Urinary bladder (tissue), 4 donors: ENCODE measurements around the gene ATG4D. TPM values are rescaled to one million over a fixed set of nuclear protein-coding genes. Genes with fewer than 3 reads are reported as not detected.
A peak's percentile ranks its signal among the peaks of the same experiment; 100 is the strongest.
"Not testable (repeated sequence)": the region's sequence is repeated elsewhere in the genome, so short reads cannot be mapped to it uniquely, and the experiment has no call there.

Source experiments
- DNase-seq: peaks from one replicate; pipeline ENCODE4 v3.0.0-alpha.2; 2015; ENCODE audit errors: extremely low spot score
- H3K27ac ChIP-seq: one replicate; pipeline ENCODE4 v1.5.1; 2013; ENCODE audit warnings: low read depth, mild to moderate bottlenecking, moderate library complexity
- H3K36me3 ChIP-seq: one replicate; pipeline ENCODE4 v1.6.1; 2013; ENCODE audit warnings: mild to moderate bottlenecking, moderate library complexity; ENCODE audit not compliant: insufficient read depth
- H3K4me1 ChIP-seq: one replicate; pipeline ENCODE4 v1.6.1; 2013; ENCODE audit warnings: mild to moderate bottlenecking, moderate library complexity; ENCODE audit not compliant: insufficient read depth
- H3K4me3 ChIP-seq: one replicate; pipeline ENCODE4 v1.5.1; 2013; ENCODE audit warnings: low read depth, low read length
- WGBS: extraction: QIAGEN DNeasy Blood & Tissue Kit; methylation state at CpG from one replicate; pipeline ENCODE4 v1.1.7; 2013; 5-methylcytosine and 5-hydroxymethylcytosine counted together
- polyA plus RNA-seq: library from polyadenylated mRNA; stranded (reverse); fragments of 200-250 nt; gene quantifications from one replicate; pipeline ENCODE4 v1.2.3, GENCODE V29; 2013
- total RNA-seq: library from RNA; depleted of rRNA; stranded (reverse); fragments of >200 nt; gene quantifications from one replicate; pipeline ENCODE4 v1.2.3, GENCODE V29; 2014
- donor health status: healthy with polysubstance abuse.
- donor health status: healthy.

ATG4D gene
- total and polyA plus RNA-seq, 2 donors: 6.0 to 25.9 TPM

DNA sequence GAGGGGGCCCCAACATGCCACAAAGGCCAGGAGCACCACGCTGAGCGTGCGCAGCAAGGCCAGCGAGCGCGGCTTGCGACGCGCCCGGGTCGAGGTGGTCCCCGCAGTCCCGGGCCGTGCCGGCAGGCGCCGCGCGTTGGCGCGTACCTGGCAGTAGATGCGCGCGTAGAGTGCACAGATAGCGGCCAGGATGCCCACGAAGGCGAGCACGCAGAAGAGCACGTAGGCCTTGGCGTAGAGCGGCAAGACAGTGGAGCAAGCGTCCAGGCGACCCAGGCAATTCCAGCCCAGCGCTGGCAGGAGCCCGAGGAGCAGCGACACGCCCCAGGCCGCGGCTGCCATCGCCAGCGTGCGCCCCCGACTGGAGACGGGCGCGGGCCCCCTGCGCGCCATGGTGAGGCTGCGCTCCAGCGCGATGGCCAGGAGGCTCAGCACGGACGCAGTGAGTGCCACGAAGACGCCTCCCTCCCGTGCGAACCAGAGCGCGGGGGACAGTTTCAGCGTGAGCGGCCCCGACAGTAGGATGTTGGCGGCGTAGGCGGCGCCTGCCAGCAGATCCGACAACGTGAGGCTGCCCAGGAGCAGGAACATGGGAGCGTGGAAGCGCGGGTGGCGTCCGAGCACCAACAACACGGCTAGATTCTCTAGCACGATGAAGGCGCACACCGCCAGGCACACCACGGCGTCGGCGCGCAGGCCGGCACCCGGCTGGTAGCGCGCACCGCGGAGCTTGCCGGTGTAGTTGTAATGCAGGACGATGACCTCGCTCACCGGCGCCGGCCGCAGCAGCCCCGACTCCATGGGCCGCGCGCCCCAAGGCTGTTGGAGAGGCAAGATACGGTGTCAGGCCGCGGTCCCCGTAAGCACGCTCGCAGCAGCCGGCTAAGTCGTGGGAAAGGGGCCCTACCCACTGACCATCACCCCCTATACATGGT is 29.2 kb upstream of the ATG4D start:
- H3K36me3 ChIP-seq: no peaks in the 10 kb centered on the region
- H3K4me3 ChIP-seq: no peak overlapping the region
- no peak overlapping the region for H3K27ac ChIP-seq
- H3K4me1 ChIP-seq: peaks cover 2% of the 10 kb centered on the region
- 13% methylated on average over 107 of the region's 107 CpGs for WGBS
- no peak for DNase-seq

DNA sequence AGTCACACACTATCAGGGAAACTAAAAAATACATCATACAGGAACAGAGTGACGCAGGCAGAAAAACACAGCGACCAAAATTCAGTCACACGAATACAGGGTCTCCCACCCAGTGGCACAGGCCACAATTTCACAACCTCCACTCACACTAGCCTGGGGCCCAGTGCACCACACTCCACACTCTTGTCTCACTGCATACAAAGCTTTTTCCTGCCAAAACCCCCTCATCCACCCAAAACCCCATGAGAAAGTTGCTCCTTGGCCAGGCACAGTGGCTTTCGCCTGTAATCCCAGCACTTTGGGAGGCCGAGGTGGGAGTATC is 27.7 kb upstream of the ATG4D start:
- no peaks in the 10 kb centered on the region for H3K36me3 ChIP-seq
- H3K4me1 ChIP-seq: peaks cover 2% of the 10 kb centered on the region
- DNase-seq: no peak
- 93% methylated on average over 5 of the region's 5 CpGs for WGBS
- H3K27ac ChIP-seq: no peak overlapping the region
- H3K4me3 ChIP-seq: no peak overlapping the region

DNA sequence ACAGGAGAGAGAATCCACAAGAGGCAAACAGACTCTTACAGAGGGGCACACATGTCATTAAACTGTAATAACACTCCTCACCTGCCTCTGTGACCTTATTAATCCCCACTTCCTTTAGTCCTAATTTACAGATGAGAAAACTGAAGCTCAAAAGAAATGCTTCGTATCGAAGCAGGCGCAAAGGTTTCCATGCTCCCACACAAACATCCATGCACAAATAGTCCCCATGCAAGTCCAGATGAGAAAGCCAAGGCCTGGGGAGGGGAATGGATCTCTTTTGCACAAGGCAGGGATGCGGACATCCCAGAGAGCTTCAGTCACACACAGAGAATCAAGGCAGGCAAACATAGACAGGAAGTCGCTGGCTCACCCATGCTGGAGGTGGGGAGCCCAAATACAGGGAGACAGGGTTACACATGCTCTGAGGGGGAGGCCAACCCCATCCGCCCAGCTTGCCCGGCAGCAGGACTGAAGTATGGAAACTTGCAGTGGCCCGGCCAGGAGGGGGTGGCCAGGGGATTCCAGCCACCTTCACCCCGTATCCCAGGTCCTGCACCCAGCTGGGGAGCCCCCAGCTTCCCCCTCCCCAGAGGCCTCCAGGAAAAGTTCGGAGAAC is 26.9 kb upstream of the ATG4D start:
- Histone ChIP-seq H3K4me1 (peaks cover 2% of the 10 kb centered on the region), H3K36me3 (no peaks in the 10 kb centered on the region), H3K27ac (peak overlapping the region; percentile 6), H3K4me3 (peak overlapping the region; percentile 38)
- 38% methylated on average over 10 of the region's 10 CpGs for WGBS
- no peak for DNase-seq

DNA sequence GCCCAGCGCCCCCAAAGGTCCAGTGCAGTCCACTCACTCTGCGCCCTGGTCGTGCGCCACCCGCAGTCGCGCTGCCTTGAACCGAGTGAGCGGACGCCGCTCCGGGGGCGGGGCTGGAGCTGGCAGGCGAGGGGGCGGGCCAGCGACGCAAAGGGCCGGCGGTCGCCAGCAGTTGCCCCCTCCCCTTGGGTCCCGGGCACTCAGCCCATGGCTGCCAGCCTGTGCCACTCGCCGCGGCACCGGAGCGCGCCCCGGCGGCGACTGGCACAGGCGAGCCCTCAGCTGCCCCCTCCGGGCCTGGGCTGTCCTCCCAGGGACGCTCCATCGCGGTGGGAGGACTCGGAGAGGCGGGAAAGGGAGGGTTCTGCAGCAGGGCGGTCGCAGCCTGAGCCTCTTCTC is 26.3 kb upstream of the ATG4D start, which contains the start of gene S1PR5:
Gene S1PR5 (minus strand): TSS at position 87 of the 399 bp plus-strand sequence. CDS start 2,436 bp downstream, outside the sequence.
- Histone ChIP-seq H3K4me1 (peaks cover 2% of the 10 kb centered on the region), H3K4me3 (peak within 1 kb of the TSS; percentile 38), H3K36me3 (no peaks in the 10 kb centered on the region), H3K27ac (peak within 1 kb of the TSS; percentile 30)
- DNase-seq: no peak
- WGBS: under 1% methylated on average over 39 of the region's 39 CpGs

DNA sequence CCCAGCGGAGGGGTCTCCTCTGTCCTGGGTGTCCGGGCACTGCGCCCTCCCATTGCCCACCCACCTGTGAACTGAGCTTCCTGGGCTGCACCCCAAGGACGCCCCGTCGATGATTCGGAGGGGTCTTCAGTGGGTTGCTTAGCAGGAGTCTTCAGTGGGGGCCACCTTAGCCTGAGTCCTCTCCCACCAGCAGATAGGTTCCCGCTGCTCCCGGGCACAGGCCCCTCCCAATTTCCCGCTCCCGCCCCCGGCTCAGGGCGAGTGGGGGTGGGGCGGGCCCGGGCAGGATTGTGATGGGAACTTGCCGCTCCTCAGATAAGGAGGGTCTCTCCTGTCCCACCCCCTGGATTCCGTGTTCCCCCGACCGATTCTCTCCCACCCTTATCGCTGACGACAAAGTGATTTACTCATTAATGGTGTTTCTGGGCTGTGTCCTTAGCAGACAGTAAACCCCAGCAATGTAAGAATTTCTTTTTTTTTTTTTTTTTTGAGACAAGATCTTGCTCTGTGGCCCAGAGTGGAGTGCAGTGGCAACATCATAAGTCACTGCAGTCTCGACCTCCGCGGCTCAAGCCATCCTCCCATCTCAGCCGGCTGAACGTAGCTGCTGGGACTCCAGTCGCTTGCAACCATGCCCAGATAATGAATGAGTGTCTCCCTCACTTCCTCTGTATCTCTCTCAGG is 25.8 kb upstream of the ATG4D start:
- no peak for DNase-seq
- Histone ChIP-seq H3K4me3 (peak overlapping the region; percentile 38), H3K4me1 (peaks cover 2% of the 10 kb centered on the region), H3K27ac (peak overlapping the region; percentile 30), H3K36me3 (no peaks in the 10 kb centered on the region)
- WGBS: 1% methylated on average over 27 of the region's 27 CpGs

DNA sequence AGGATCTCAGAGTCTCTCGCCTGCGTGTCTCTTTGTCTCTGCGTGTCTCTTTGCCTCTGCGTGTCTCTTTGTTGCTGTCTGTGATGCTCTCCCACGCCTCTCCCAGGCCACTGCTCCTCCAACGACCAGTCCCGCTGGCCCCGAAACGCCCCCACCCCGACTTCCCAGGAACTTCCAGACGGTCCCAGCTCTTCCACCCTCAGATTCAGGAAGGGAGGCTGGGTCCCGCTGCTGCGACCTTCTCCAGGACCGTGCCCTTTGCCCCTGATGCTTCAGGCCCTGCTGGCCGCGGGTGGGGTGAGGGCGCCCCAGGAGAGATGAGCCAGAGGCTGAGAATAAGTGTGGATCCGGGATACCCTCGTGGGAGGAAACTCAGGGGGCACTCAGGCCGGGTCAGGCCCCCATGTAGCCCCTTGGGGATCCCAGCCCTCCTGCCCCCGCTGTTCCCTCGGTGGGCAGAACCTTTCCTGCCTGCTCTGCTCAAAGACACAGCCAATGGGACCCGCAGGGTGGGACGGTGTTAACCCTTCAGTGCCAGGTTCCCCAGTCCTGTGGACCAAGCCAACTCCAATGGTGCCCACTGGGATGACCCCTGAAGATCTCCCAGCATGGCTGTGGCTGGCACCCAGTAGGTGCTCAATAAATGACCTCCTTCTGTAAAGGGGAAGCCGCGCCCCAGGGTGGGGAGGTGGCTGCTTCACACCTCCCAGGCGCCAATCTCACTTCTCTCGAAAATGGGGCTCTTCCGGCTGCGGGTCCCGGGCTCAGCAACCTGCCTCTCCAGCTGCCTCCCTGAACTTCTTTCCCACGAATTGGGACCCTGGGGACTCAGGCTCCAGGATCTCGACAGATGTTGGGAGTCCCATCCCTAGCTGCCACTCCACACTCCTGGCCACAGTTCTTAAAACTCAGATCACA is 25.0 kb upstream of the ATG4D start:
- WGBS: 17% methylated on average over 33 of the region's 33 CpGs

DNA sequence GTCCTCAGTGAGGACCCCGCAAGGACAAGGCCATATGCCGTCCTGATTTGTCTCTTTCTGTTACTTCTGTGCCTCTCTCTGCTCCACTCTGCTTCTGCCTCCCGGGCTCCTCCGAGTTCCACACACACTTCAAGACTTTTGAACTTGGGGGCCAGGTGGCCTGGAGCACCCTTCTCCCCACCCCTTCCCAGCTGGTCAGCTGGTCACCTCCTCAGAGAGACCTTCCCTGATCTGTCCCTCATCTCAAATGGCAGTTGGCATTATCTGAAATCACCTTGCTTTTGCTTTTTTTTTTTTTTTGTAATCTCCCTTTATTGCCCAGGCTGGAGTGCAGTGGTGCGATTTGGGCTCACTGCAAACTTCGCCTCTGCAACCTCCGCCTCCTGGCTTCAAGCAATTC is 24.3 kb upstream of the ATG4D start:
- no peak overlapping the region for H3K27ac ChIP-seq

More for the DNA sequence above, 25.0 kb upstream of the ATG4D start:
- no peak overlapping the region for H3K27ac ChIP-seq
- H3K4me3 ChIP-seq: no peak overlapping the region
- no peaks in the 10 kb centered on the region for H3K36me3 ChIP-seq
- H3K4me1 ChIP-seq: peaks cover 2% of the 10 kb centered on the region
- DNase-seq: no peak

DNA sequence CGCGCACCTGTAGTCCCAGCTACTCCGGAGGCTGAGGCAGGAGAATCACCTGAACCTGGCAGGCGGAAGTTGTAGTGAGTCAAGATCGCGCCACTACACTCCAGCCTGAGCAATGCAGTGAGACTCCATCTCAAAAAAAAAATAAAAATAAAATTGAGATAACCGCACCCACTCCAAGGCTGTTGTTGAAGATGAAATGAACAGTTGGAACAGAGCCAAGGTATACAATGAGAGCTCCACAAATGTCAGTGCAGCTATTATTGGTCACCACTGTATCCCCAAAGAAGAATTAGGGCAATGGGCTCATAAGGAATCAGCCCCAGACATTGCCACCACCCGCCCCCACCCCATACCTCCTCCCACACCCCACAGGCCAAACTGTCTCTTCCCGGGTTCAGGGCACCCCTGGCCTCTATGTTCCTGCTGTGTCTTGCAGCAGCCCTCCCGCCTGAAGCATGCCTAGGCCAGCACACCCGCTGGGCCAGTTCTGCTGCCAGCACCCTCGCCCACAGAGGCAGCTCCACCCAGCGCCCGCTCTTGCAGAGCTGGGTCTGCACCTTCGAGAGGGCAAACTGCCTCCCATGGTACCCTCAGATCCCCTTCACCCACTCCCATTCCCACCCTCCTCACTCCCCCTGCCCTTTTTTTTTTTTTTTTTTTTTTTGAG is 22.9 kb upstream of the ATG4D start:
- Histone ChIP-seq H3K4me1 (peaks cover 2% of the 10 kb centered on the region), H3K4me3 (no peak overlapping the region), H3K27ac (no peak overlapping the region), H3K36me3 (no peaks in the 10 kb centered on the region)
- 83% methylated on average over 15 of the region's 15 CpGs for WGBS
- DNase-seq: no peak

More for the DNA sequence above, 24.3 kb upstream of the ATG4D start:
- Histone ChIP-seq H3K36me3 (no peaks in the 10 kb centered on the region), H3K4me3 (no peak overlapping the region), H3K4me1 (peaks cover 2% of the 10 kb centered on the region)
- 77% methylated on average over 7 of the region's 7 CpGs for WGBS
- no peak for DNase-seq

DNA sequence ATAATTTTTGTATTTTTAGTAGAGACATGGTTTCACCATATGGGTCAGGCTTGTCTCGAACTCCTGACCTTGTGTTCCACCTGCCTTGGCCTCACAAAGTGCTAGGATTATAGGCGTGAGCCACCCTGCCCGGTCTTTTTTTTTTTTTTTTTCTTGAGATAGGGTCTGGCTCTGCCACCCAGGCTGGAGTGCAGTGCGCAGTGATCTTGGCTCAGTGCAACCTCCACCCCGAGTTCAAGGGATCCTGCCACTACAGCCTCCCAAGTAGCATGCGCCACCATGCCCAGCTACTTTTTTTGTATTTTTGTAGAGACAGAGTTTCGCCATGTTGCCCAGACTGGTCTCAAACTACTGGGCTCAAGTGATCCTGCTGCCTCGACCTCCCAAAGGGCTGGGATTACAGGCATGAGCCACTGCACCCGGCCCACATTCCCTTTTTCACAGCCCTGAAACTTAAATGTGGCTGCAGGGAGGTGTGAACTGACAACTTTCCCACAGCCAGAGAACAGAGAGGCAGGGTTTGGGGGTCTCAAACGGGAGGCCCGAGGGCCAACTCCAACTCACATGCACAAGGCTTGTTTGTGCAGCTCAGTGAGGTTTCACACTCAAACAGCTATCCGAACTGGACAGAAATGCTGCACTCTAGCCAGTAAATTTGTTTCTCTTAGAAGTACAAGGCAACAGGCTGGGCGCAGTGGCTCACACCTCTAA is 22.1 kb upstream of the ATG4D start:
- H3K4me1 ChIP-seq: peaks cover 2% of the 10 kb centered on the region
- no peak overlapping the region for H3K4me3 ChIP-seq
- no peaks in the 10 kb centered on the region for H3K36me3 ChIP-seq
- DNase-seq: no peak
- 69% methylated on average over 13 of the region's 13 CpGs for WGBS
- H3K27ac ChIP-seq: no peak overlapping the region

DNA sequence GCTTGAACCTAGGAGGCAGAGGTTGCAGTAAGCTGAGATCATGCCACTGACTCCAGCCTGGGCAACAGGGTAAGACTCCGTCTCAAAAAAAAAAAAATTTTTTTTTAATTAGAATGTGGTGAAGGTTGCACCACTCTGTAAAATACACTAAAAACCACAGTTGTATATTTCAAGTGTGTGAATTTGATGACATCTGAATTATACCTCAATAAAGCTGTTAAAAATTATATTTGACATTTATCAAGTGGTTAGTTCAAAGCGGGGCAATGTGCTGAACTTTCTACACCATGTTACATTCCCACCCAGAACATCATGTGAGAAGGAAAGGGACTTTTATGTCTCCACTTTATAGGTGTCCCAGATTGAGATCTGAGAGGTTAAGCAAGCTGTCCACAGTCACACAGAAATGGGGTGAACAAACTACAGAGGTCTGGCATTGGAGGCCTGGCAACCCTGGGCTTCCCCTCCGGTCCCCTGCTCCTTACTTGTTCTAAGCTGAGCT is 20.5 kb upstream of the ATG4D start:
- 73% methylated on average over 3 of the region's 3 CpGs for WGBS
- H3K36me3 ChIP-seq: no peaks in the 10 kb centered on the region
- DNase-seq: no peak
- no peaks in the 10 kb centered on the region for H3K4me1 ChIP-seq
- H3K4me3 ChIP-seq: no peak overlapping the region
- H3K27ac ChIP-seq: no peak overlapping the region

DNA sequence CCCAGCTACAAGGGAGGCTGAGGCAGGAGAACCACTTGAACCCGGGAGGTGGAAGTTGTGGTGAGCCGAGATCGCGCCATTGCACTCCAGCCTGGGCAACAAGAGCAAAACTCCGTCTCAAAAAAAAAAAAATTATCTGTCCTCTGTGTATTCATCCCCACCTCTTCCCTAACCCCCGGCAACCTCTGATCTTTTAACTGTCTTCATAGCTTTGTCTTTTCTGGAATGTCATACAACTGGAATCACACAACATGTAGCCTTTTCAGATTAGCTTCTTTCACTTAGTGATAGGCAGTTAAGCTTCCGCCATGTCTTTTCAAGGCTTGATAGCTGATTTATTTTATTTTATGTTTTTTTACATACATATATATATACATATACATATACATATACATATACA is 18.1 kb upstream of the ATG4D start:
- H3K4me3 ChIP-seq: no peak overlapping the region
- 94% methylated on average over 7 of the region's 7 CpGs for WGBS

DNA sequence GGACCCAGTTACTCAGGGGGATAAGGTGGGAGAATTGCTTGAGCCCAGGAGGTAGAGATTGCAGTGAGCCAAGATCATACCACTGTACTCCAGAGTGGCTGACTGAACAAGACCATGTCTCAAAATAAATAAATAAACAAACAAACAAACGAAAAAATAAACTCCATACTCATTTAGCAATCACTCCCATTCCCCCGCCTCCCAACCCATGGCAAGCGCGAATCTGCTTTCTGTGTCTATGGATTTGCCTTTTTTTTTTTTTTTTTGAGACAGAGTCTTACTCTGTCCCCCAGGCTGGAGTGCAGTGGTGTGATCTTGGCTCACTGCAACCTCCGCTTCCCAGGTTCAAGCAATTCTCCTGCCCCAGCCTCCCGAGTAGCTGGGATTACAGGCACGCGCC is 16.8 kb upstream of the ATG4D start:
- not testable (repeated sequence) for DNase-seq, H3K36me3 ChIP-seq, H3K4me1 ChIP-seq, H3K27ac ChIP-seq, H3K4me3 ChIP-seq
- WGBS: 87% methylated on average over 8 of the region's 8 CpGs

More for the DNA sequence above, 18.1 kb upstream of the ATG4D start:
- H3K27ac ChIP-seq: no peak overlapping the region
- no peaks in the 10 kb centered on the region for H3K4me1 ChIP-seq
- no peaks in the 10 kb centered on the region for H3K36me3 ChIP-seq
- DNase-seq: no peak
